Raji (cell line): ENCODE results near the gene CDKN2B-AS1.

Source experiments
- POLR2A ChIP-seq: IDR thresholded peaks from 2 replicates; pipeline ENCODE4 v1.6.1; 2011; ENCODE audit warnings: low read depth, low read length, control low read depth; ENCODE audit not compliant: insufficient read depth

CDKN2B-AS1 gene

DNA sequence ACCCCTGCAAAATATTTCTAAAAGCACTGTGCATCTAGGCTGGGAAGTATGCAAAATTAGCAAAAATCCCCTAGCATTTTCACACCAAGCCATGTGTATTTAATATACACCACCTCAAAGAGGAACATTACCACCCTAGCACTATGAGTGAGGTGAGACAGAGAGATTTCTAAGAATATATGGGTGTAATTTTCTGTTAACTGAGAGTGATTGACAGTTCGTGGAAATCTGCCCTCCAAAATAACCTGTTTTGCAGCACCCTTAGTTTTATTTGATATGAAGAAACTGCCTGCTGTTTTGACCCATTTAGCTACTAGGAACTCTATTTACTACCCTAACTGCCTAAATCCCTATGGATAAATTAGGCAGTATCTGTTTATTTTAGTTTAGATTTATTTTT is 78.8 kb downstream of the CDKN2B-AS1 start:
- no peak for TF ChIP-seq POLR2A

GRCh38 chr9:22078081-22078480 is 83.5 kb downstream of the CDKN2B-AS1 start:
- no peak for TF ChIP-seq POLR2A

GRCh38 chr9:22079873-22080341 is 85.3 kb downstream of the CDKN2B-AS1 start:
- no peak for TF ChIP-seq POLR2A

DNA sequence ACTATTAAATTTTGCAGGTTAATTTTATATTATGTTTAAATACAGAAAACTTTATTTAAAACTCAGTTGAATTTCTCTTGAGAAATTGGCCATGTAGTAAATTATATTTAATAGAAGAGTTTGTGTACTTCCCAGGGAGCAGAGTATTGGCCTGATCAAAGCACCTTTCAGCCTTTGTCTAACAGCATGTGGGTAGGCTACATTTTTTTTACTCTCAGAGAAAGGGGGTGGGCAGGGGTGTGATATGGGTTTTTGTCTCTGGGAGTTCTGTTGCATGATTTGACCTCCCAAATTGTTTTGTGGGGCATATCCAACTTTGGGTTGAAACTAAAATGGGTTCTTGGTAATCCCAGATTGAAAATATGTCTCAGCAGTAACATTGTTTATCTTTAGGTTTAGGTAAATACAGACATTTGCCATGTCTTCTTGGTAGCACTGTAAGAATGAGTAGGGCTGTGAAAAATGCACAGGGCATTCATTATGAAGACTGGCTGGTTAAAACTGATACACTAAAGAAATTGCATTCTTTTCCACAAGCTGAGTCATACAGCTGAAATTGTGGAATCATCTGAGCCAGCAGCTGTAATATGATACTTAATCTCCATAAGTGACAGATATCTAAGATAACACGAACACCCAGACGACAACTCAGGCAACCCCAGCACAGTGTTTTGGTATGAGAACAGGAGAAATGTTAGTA is 89.9 kb downstream of the CDKN2B-AS1 start:
- no peak for TF ChIP-seq POLR2A

- no peak for TF ChIP-seq POLR2A
These were observed 93.6 kb downstream of the CDKN2B-AS1 start for GRCh38 chr9:22088053-22088716.

- no peak for TF ChIP-seq POLR2A
These were observed 94.1 kb downstream of the CDKN2B-AS1 start for GRCh38 chr9:22088717-22089061.

- TF ChIP-seq POLR2A, result no peak
These were observed 103.1 kb downstream of the CDKN2B-AS1 start for GRCh38 chr9:22097707-22098106.

DNA sequence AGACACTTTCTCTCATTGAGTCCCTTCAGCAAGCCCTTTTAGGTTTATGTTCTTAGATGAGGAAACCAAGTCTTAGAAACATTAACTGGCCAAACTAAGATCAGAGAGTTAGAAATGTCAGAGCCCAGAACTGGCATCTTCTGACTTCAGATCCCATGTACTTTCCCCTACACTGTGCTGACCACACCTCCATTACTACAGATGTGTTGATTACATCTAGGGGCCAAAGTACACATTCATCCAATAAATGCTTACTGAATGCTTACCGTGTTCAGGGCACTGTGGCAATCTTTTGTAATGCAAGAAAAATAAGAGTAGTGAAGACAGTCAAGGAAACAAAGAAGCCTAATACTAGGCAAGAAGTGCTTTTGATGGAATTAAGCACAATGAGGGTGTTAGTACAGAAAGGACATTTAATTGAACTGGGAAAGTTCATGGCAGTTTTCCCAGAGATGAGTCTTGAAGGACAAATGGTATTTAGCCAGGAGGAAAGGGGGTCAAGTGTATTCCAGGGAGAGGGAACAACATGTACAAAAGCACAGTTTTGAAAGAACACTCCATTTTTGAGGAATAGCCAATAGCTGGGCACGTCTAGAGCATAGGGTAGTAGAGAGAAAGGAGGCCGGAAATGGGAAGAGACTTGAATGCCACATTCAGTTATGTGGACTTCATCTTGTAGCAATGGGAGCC is 104.2 kb downstream of the CDKN2B-AS1 start:
- no peak for TF ChIP-seq POLR2A

GRCh38 chr9:22100626-22101025 is 106.0 kb downstream of the CDKN2B-AS1 start:
- no peak for TF ChIP-seq POLR2A

DNA sequence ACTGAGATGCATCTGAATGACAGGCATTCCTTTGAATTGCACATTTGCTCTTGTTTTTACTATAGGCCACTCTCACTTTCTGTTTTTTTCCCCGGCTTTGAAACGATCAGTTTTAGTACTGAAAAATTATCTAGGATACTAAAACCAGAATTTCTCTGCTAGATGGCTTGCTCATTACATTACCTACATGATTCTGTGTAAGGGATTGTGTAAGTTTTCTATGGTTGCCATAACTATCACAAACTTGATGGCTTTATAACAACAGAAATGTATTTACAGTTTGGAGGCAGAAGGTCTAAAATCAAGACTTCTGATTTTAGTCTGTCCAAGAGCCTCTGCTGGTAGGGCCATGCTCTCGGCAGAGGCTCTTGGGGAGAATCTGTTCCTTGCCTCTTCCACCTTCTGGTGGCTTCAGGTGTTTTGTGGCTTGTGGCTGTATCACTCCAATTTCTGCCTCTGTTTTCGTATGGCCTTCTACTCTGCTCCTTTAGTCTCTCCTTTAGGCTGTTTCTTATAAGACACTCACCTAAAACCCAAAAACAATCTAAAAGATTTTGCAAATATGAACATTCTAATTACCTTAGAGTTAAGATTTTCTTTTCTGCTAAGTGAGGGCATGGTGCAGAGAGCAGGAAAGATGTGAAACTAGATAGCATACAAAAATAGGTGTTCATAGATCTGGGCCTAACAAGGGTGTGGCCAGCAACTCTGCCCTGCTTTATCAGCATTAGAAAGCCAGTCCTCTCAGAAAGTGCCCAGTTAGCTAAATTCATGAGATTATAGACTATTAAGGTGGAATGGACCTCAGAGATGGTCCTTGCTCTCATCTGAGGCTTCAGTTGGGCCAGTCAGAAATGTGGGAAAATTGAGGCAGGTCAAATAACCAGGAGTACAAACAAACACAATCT is 107.8 kb downstream of the CDKN2B-AS1 start:
- no peak for TF ChIP-seq POLR2A

- no peak for TF ChIP-seq POLR2A
These were observed 109.3 kb downstream of the CDKN2B-AS1 start for GRCh38 chr9:22103685-22104575.

GRCh38 chr9:22105005-22105722 is 110.6 kb downstream of the CDKN2B-AS1 start:
- TF ChIP-seq POLR2A, result no peak
